T-helper 1 cell treated with Interleukin-12 subunit alpha and Interleukin-12 subunit beta and Interleukin-4 antibody, amounts not matched to agents 30 ng/mL and 1 ng/mL, for 36 hours (primary cell): ENCODE results near the gene ECT2L. TPM values are rescaled to one million over a fixed set of nuclear protein-coding genes. Genes with fewer than 3 reads are reported as not detected.
"Not testable (repeated sequence)": the region's sequence is repeated elsewhere in the genome, so short reads cannot be mapped to it uniquely, and the experiment has no call there.

Experiments
- intact Hi-C: fragments of 100-400 bp; cut with micrococcal nuclease; formaldehyde crosslinking; loops from one replicate; pipeline ENCODE4 v1.15.1; 2024
- total RNA-seq: library from RNA; stranded (reverse); gene quantifications from 2 replicates; pipeline ENCODE4 v1.2.3, GENCODE V29; 2022

The ECT2L gene
- total RNA-seq, 1 donor from 2014 or later: not detected

GRCh38 chr6:138923561-138923960 is 127.7 kb downstream of the ECT2L start:
- intact Hi-C loops: no loop called here

GRCh38 chr6:138925806-138926205 is 129.9 kb downstream of the ECT2L start:
- intact Hi-C loops: no loop called here

- intact Hi-C loops: no loop called here
Measured at GRCh38 chr6:138926579-138926978, 130.7 kb downstream of the ECT2L start.

- intact Hi-C loops: loop anchor here (1.0 kb wide), 1 partner anchor 8 kb away; no protein-coding TSS in a partner anchor
Measured at GRCh38 chr6:138931660-138932059, 135.8 kb downstream of the ECT2L start.

- intact Hi-C loops: not testable (repeated sequence)
Measured at GRCh38 chr6:138936873-138937272, 141.0 kb downstream of the ECT2L start.

GRCh38 chr6:138943089-138943625 is 147.3 kb downstream of the ECT2L start:
- intact Hi-C loops: loop anchor here (10.0 kb wide), 1 partner anchor 1862 kb away; no protein-coding TSS in a partner anchor

GRCh38 chr6:138944412-138944811 is 148.5 kb downstream of the ECT2L start:
- intact Hi-C loops: loop anchor here (1.0 to 10.0 kb wide), 2 partner anchors 171 to 1860 kb away; partner anchors contain the start of gene CCDC28A

- intact Hi-C loops: loop anchor here (5.0 to 10.0 kb wide), 2 partner anchors 427 to 1859 kb away; partner anchors contain the start of gene CITED2
Measured at GRCh38 chr6:138945354-138945753, 149.5 kb downstream of the ECT2L start.

- intact Hi-C loops: loop anchor here (5.0 to 10.0 kb wide), 2 partner anchors 424 to 1857 kb away; partner anchors contain the start of gene CITED2
Measured at GRCh38 chr6:138948004-138948403, 152.1 kb downstream of the ECT2L start.

- intact Hi-C loops: loop anchor here (5.0 to 10.0 kb wide), 2 partner anchors 424 to 1856 kb away; partner anchors contain the start of gene CITED2
Measured at GRCh38 chr6:138948546-138949179, 152.8 kb downstream of the ECT2L start.

- intact Hi-C loops: no loop called here
Measured at GRCh38 chr6:138953451-138953850, 157.6 kb downstream of the ECT2L start.

Other genes starting within 250 kb of the ECT2L start
- gene CCDC28A, start 22.3 kb upstream of the ECT2L start, total RNA-seq: 21.2 and 22.1 TPM in 2 replicates
- 51.2 and 54.7 TPM in 2 replicates for gene REPS1, start 192.2 kb downstream of the ECT2L start, total RNA-seq
- gene ABRACL, start 232.7 kb downstream of the ECT2L start, total RNA-seq: 128 and 142 TPM in 2 replicates